Stomach (tissue), 4 donors: Measurements from ENCODE around the gene CENPN.

ENCODE experiments used
- CTCF ChIP-seq, 7 experiments: fragments of 450-650 bp in 4 of 7; fragments of 200-600 bp in 3 of 7; sonication (generic) in 3 of 7; IDR thresholded peaks; one replicate each; pipeline ENCODE4 v1.5.1; 2016 to 2019; ENCODE audit warnings: antibody characterized with exemption in 7 of 7, control low read depth in 2 of 7, mild to moderate bottlenecking in 1 of 7
- EP300 ChIP-seq: sonication (generic); formaldehyde crosslinking; IDR thresholded peaks from one replicate; pipeline ENCODE4 v1.6.1; 2017; ENCODE audit warnings: antibody characterized with exemption

- TF ChIP-seq CTCF (IDR thresholded peaks at IDR 0.05) (no peak), EP300 (no peak)
Measured at GRCh38 chr16:80988756-80989155, 18.3 kb upstream of the CENPN start.
